ENCODE data around the gene SRSF3.

Gene SRSF3

DNA sequence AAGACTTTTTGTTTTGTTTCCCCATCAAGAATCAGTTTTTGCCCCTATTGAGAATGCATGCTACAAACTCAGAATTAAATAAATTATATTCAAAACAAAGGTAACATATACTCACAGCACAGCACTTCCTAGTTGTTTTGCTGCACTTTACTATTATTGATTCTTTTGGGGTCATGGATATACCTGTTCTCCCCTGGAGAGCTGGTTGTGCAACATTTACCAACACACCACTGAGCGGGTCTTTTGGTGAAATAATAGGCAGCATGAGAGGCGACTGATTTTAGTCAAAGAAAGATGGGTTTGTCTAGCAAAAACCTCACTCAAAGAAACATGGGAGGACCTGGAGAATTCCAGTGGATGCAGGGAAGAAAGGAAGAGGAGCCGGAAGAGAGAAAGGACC, 44.4 kb downstream of the SRSF3 start:
- no peak overlapping the region for H3K27ac ChIP-seq

DNA sequence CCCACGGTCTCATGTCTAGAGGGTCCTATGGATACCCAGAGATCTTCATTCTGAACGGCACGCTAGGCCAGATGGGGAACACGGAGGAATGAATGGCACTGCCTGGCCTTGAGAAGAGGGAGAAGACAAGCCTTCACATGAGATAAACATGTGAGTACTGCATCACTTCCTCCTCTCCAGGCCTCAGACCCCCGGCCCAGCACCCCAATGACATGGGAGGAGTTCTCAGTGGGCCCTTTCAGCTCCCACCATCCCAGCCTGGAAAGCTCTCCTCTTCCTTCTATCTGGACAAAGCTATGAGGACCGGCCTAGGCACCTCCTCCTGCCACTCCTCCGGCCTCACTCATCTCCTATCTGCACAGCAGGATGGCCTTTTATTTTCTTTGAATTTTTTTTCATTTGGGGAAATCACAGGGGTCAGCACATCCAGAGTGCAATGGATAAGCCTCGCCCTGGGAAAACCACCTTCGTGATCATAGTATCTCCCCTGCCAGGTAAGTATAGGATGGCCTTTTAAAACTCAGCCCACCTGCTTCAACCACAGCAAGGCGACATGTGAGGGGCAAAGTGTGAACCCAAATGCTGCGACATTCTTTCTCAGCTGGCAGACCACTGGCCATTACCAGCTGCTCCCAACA, 45.1 kb downstream of the SRSF3 start:
- H3K9me3 ChIP-seq (ENCODE audit: low read depth, low read length) = no peaks in the 10 kb centered on the region
- H3K9ac ChIP-seq (ENCODE audit: insufficient read length) = no peak overlapping the region
- no peak for DNase-seq (ENCODE audit: low read depth, low spot score)
- TF ChIP-seq EZH2 (IDR thresholded peaks at IDR 0.05) (no peak), FOXP2 (optimal IDR thresholded peaks at IDR 0.05; ENCODE audit: control extremely low read depth, extremely low read length, insufficient read depth) (no peak), POLR2AphosphoS5 (IDR thresholded peaks at IDR 0.05; ENCODE audit: borderline replicate concordance, low read depth, low read length) (no peak)
- no peaks in the 10 kb centered on the region for H3K36me3 ChIP-seq (ENCODE audit: insufficient read depth, low read length)
- H3K4me3 ChIP-seq = no peak overlapping the region
- no peak overlapping the region for H3K27ac ChIP-seq

More for the DNA sequence above, 44.4 kb downstream of the SRSF3 start:
- no peaks in the 10 kb centered on the region for H3K9me3 ChIP-seq (ENCODE audit: low read depth, low read length)
- H3K9ac ChIP-seq (ENCODE audit: insufficient read length) = no peak overlapping the region
- no peaks in the 10 kb centered on the region for H3K36me3 ChIP-seq (ENCODE audit: insufficient read depth, low read length)
- TF ChIP-seq FOXP2 (optimal IDR thresholded peaks at IDR 0.05; ENCODE audit: control extremely low read depth, extremely low read length, insufficient read depth) = no peak
- TF ChIP-seq EZH2 (IDR thresholded peaks at IDR 0.05) = no peak
- TF ChIP-seq POLR2AphosphoS5 (IDR thresholded peaks at IDR 0.05; ENCODE audit: borderline replicate concordance, low read depth, low read length) = no peak
- no peak for DNase-seq (ENCODE audit: low read depth, low spot score)
- H3K4me3 ChIP-seq = no peak overlapping the region

DNA sequence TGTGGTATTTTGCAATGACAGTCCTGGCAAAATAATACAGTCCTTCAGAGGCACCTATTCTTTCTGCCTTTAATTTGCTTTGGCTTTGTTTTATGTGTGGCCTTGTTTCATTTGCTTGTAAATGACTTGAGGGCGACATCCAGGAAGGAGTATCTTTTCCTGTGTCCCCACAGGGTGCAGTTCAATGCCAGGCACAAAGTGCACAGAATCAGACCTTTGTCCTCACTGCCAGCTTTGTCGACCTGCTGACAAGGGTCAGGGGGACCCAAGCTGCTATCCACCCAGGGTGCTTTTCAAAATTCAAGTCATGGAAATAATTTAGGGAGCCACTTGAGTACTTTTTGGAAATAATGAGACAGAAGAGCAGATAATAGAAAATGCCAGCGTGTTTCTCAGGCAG, 47.4 kb downstream of the SRSF3 start:
- no peak for DNase-seq (ENCODE audit: low read depth, low spot score)
- H3K9me3 ChIP-seq (ENCODE audit: low read depth, low read length) = no peaks in the 10 kb centered on the region
- H3K4me3 ChIP-seq = no peak overlapping the region
- no peak overlapping the region for H3K9ac ChIP-seq (ENCODE audit: insufficient read length)
- no peaks in the 10 kb centered on the region for H3K36me3 ChIP-seq (ENCODE audit: insufficient read depth, low read length)
- H3K27ac ChIP-seq = no peak overlapping the region
- TF ChIP-seq FOXP2 (optimal IDR thresholded peaks at IDR 0.05; ENCODE audit: control extremely low read depth, extremely low read length, insufficient read depth) (no peak), EZH2 (IDR thresholded peaks at IDR 0.05) (no peak), POLR2AphosphoS5 (IDR thresholded peaks at IDR 0.05; ENCODE audit: borderline replicate concordance, low read depth, low read length) (no peak)

DNA sequence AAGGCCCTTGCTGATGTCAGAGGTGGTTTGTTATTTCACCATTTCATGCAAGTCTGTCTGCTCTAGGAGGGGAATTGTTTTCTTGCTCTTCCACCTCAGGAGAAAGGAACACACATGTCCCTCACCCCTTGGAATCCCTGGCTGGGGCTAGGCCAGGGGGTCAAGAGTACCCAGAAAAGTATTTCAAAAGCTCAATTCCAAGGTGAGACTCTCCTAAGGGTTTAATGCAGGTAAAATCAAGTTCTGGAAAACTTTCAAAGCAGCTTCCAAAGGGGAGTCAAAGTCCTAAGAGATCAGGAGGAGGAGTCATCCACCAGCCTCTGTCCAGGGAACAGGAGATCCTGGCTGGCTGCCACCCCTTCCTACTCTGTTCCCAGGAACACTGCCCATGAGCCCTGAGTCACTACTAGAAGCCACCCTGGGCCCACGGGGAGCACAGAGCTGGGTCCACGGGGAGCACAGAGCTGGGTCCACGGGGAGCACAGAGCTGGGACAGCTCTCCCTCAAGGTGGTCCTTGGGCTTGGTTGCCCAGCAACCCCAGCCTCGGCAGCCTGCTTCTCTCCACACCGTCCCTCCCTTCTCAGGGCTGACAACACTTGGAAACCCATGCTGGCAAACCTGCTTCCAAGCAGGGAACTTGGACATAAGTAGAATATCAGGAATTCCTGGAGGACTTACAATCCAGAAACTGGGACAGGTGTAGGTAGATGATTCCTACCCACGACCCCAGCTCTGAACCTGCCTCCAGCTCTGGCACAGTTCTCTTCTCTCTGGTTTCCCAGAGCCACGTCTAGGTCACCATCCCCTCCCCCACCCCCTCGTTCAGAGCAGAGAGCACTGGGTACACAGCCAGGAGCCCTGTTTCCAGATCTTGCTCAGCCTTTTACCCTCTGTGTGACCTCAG, 49.0 kb downstream of the SRSF3 start:
- no peak overlapping the region for H3K9ac ChIP-seq (ENCODE audit: insufficient read length)

DNA sequence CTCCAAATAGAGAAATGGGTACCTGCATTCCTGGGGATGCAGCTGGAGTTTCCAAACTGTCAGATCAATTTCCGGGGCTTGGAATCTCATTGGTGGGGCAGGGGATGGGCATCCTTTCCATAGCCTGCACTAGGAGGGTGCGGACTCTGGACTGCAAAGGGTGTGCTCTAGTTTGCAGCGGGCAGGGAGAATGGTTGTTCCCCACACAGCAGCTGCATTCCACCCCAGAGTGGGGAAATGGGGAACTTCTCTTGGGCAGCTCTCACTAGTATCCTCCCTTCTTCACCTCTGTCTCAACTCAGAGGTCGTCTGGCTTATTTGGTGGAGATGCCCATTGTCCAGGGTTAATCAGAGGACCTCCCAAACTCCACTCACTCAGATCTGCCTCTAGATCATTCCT, 49.8 kb downstream of the SRSF3 start:
- H3K4me3 ChIP-seq = no peak overlapping the region
- no peak overlapping the region for H3K9ac ChIP-seq (ENCODE audit: insufficient read length)
- H3K27ac ChIP-seq = no peak overlapping the region
- no peaks in the 10 kb centered on the region for H3K9me3 ChIP-seq (ENCODE audit: low read depth, low read length)
- no peaks in the 10 kb centered on the region for H3K36me3 ChIP-seq (ENCODE audit: insufficient read depth, low read length)
- DNase-seq (ENCODE audit: low read depth, low spot score) = no peak
- no peak for TF ChIP-seq POLR2AphosphoS5 (IDR thresholded peaks at IDR 0.05; ENCODE audit: borderline replicate concordance, low read depth, low read length)
- TF ChIP-seq FOXP2 (optimal IDR thresholded peaks at IDR 0.05; ENCODE audit: control extremely low read depth, extremely low read length, insufficient read depth) = no peak
- TF ChIP-seq EZH2 (IDR thresholded peaks at IDR 0.05) = no peak

More for the DNA sequence above, 49.0 kb downstream of the SRSF3 start:
- TF ChIP-seq POLR2AphosphoS5 (IDR thresholded peaks at IDR 0.05; ENCODE audit: borderline replicate concordance, low read depth, low read length) (no peak), EZH2 (IDR thresholded peaks at IDR 0.05) (no peak), FOXP2 (optimal IDR thresholded peaks at IDR 0.05; ENCODE audit: control extremely low read depth, extremely low read length, insufficient read depth) (no peak)
- Histone ChIP-seq H3K36me3 (ENCODE audit: insufficient read depth, low read length) (no peaks in the 10 kb centered on the region), H3K4me3 (no peak overlapping the region), H3K9me3 (ENCODE audit: low read depth, low read length) (no peaks in the 10 kb centered on the region), H3K27ac (no peak overlapping the region)
- DNase-seq (ENCODE audit: low read depth, low spot score) = no peak

DNA sequence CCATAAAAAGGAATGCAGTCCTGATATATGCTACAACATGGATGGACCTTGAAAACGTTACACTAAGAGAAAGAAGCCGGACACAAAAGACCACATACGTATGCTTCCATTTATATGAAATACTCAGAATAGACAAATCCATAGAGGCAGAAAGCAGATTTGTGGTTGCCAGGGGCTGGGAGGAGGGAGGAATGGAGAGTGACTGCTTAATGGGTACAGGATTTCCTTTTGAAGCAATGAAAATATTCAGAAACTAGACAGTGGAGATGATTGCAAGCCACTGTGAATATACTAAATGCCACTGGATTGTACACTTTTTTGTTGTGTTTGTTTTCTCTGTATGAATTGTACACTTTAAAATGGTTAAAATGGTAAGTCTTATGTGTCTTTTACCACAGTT, 54.9 kb downstream of the SRSF3 start:
- no peak for DNase-seq (ENCODE audit: low read depth, low spot score)
- TF ChIP-seq POLR2AphosphoS5 (IDR thresholded peaks at IDR 0.05; ENCODE audit: borderline replicate concordance, low read depth, low read length) (no peak), EZH2 (IDR thresholded peaks at IDR 0.05) (no peak), FOXP2 (optimal IDR thresholded peaks at IDR 0.05; ENCODE audit: control extremely low read depth, extremely low read length, insufficient read depth) (no peak)
- Histone ChIP-seq H3K4me3 (no peak overlapping the region), H3K9ac (ENCODE audit: insufficient read length) (no peak overlapping the region), H3K27ac (peak overlapping the region; percentile 8; the same call in 1 of the 2 replicates), H3K9me3 (ENCODE audit: low read depth, low read length) (no peaks in the 10 kb centered on the region), H3K36me3 (ENCODE audit: insufficient read depth, low read length) (no peaks in the 10 kb centered on the region)

DNA sequence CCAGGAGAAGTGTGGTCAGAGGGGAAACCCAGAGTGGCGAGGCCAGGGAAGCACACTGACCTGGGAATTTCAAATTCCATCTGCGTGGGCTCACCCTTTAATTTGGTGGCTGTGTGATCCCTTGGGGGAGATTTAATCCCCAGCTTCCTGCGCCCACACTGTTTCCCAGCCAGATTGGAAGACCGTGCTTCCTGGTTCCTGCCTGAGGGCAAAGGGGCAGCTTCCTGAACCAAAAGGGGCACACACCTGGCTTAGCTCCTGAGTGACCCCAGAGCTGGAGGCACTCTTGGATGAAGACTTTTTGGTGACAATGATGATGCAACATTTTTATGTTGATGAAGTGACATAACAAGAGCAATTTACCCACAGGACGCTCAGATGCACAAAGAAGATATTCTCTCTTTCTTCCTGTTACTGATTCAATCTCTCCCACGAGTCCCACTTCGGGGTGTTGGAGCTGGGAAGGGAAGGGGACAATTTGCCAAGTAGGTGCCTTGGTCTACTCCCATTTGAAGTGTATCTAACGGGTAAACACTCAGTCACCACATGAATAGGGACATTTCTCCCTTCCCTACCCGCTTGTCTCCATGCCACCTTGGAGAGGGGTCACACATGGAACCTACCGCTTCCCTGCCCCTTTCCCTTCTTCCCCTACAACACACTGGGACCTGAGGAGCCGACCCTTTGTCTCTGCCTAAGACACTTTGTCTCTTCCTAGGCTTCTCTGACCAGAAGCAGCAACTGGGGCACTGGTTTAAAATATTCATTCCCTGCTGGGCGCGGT, 55.7 kb downstream of the SRSF3 start:
- Histone ChIP-seq H3K9ac (ENCODE audit: insufficient read length) (peak overlapping the region; percentile 38), H3K4me3 (no peak overlapping the region), H3K9me3 (ENCODE audit: low read depth, low read length) (no peaks in the 10 kb centered on the region), H3K36me3 (ENCODE audit: insufficient read depth, low read length) (no peaks in the 10 kb centered on the region), H3K27ac (peak overlapping the region; percentile 8; the same call in 1 of the 2 replicates)
- TF ChIP-seq FOXP2 (optimal IDR thresholded peaks at IDR 0.05; ENCODE audit: control extremely low read depth, extremely low read length, insufficient read depth) (no peak), POLR2AphosphoS5 (IDR thresholded peaks at IDR 0.05; ENCODE audit: borderline replicate concordance, low read depth, low read length) (no peak), EZH2 (IDR thresholded peaks at IDR 0.05) (no peak)
- DNase-seq (ENCODE audit: low read depth, low spot score) = no peak
